Epithelial cell of umbilical artery (primary cell): ENCODE measurements around the gene TMEM240. TPM values are rescaled to one million over a fixed set of nuclear protein-coding genes. Genes with fewer than 3 reads are reported as not detected.

Experiments
- total RNA-seq: library from RNA; depleted of rRNA; stranded (reverse); fragments of >200 nt; gene quantifications from 2 replicates; pipeline ENCODE4 v1.2.3, GENCODE V29; 2014

The TMEM240 gene
- 2.9 and 4.1 TPM in 2 replicates for total RNA-seq

GRCh38 chr1:1540090-1540817, at the start of gene TMEM240:
TSS of gene TMEM240 (minus strand) at chr1:1540624. CDS start at chr1:1540346, 278 bp downstream.

GRCh38 chr1:1574721-1575537, 34.5 kb upstream of the TMEM240 start, which contains the start of gene SSU72:
TSS of gene SSU72 (minus strand) at chr1:1574863. CDS start at chr1:1574557, 306 bp downstream.

GRCh38 chr1:1511533-1512285, 28.7 kb downstream of the TMEM240 start, which contains the start of gene ATAD3A:
TSS of gene ATAD3A (plus strand) at chr1:1512162. CDS start at chr1:1512269, 107 bp downstream.

Other genes with a start within 250 kb of the TMEM240 start
- gene ACAP3, start 232.7 kb downstream of the TMEM240 start, total RNA-seq: 13.1 and 23.1 TPM in 2 replicates
- gene PUSL1, start 232.0 kb downstream of the TMEM240 start, total RNA-seq: 15.5 and 17.2 TPM in 2 replicates
- gene INTS11, start 216.0 kb downstream of the TMEM240 start, total RNA-seq: 41.3 and 52.6 TPM in 2 replicates
- 9.0 and 11.4 TPM in 2 replicates for gene CPTP, start 215.8 kb downstream of the TMEM240 start, total RNA-seq
- under 0.01 and 0.30 TPM in 2 replicates for gene TAS1R3, start 209.3 kb downstream of the TMEM240 start, total RNA-seq
- 39.2 and 48.4 TPM in 2 replicates for gene DVL1, start 191.2 kb downstream of the TMEM240 start, total RNA-seq
- 1.6 and 2.1 TPM in 2 replicates for gene MXRA8, start 182.1 kb downstream of the TMEM240 start, total RNA-seq
- 113 and 146 TPM in 2 replicates for gene AURKAIP1, start 165.4 kb downstream of the TMEM240 start, total RNA-seq
- gene CCNL2, start 141.3 kb downstream of the TMEM240 start, total RNA-seq: 82.2 and 111 TPM in 2 replicates
- 122 and 126 TPM in 2 replicates for gene MRPL20, start 133.3 kb downstream of the TMEM240 start, total RNA-seq
- under 0.01 TPM in 1 of 2 replicates, not detected in the other for gene ANKRD65, start 119.3 kb downstream of the TMEM240 start, total RNA-seq
- gene VWA1, start 104.9 kb downstream of the TMEM240 start, total RNA-seq: 0.91 and 1.6 TPM in 2 replicates
- not detected in 2 replicates for gene ATAD3C, start 90.9 kb downstream of the TMEM240 start, total RNA-seq
- 28.1 and 28.3 TPM in 2 replicates for gene ATAD3B, start 68.9 kb downstream of the TMEM240 start, total RNA-seq
- 39.5 and 49.0 TPM in 2 replicates for gene ATAD3A, start 28.5 kb downstream of the TMEM240 start, total RNA-seq
- 67.0 and 82.2 TPM in 2 replicates for gene SSU72, start 34.2 kb upstream of the TMEM240 start, total RNA-seq
- 0.15 and 0.65 TPM in 2 replicates for gene FNDC10, start 59.5 kb upstream of the TMEM240 start, total RNA-seq
- 27.6 and 54.3 TPM in 2 replicates for gene MIB2, start 74.9 kb upstream of the TMEM240 start, total RNA-seq
- gene MMP23B, start 91.5 kb upstream of the TMEM240 start, total RNA-seq: 0.61 and 0.97 TPM in 2 replicates
- gene CDK11B, start 118.4 kb upstream of the TMEM240 start, total RNA-seq: 6.7 and 8.8 TPM in 2 replicates
- gene SLC35E2B, start 152.2 kb upstream of the TMEM240 start, total RNA-seq: 16.6 and 17.9 TPM in 2 replicates
- 12.7 and 14.1 TPM in 2 replicates for gene CDK11A, start 183.7 kb upstream of the TMEM240 start, total RNA-seq
- 36.1 and 54.7 TPM in 2 replicates for gene NADK, start 237.8 kb upstream of the TMEM240 start, total RNA-seq